B cell (primary cell): ENCODE results near the gene SRP14. TPM values are rescaled to one million over a fixed set of nuclear protein-coding genes. Genes with fewer than 3 reads are reported as not detected.
A peak's percentile ranks its signal among the peaks of the same experiment; 100 is the strongest.

Experiments used
- ATAC-seq: fragments of 200-7000 bp; cut with Tn5 transposase; one replicate; pipeline ENCODE4 v1.10.0; 2021; ENCODE audit warnings: low read depth, mild to moderate bottlenecking, moderate number of reproducible peaks, moderate library complexity
- CTCF ChIA-PET: fragments of 350-600 bp; sonication (Branson Sonifier 250); formaldehyde crosslinking; loops from one replicate; lab custom pipeline; 2021; ENCODE audit warnings: antibody characterized with exemption, inconsistent platforms; lab: Charles Lee
- POLR2A ChIA-PET: fragments of 350-600 bp; sonication (Branson Sonifier 250); formaldehyde crosslinking; loops from one replicate; lab custom pipeline; 2021; ENCODE audit warnings: antibody characterized with exemption; lab: Charles Lee
- DNase-seq: peaks from one replicate; pipeline ENCODE4 v3.0.0; 2013
- H2AFZ ChIP-seq: 2 replicates; pipeline ENCODE4 v1.6.1; 2012; ENCODE audit warnings: mild to moderate bottlenecking, low read depth, low read length; ENCODE audit not compliant: insufficient read depth, poor library complexity, severe bottlenecking
- H3K27ac ChIP-seq, 2 donors: 1 replicate in 1 of 2; 2 replicates in 1 of 2; pipeline ENCODE4 v1.5.1; 2012 to 2013; ENCODE audit warnings: low read length in 2 of 2, mild to moderate bottlenecking in 2 of 2, moderate library complexity in 1 of 2
- H3K27me3 ChIP-seq, 4 experiments: fragments of 200-600 bp in 1 of 4; sonication (generic) in 1 of 4; replicated peaks in 1 of 4; 1 replicate in 2 of 4; 2 replicates in 2 of 4; pipeline versions ENCODE4 v1.6.1 to v1.7.0; 2013 to 2016; ENCODE audit warnings: low read length in 3 of 4, mild to moderate bottlenecking in 2 of 4, mixed read lengths in 1 of 4, moderate library complexity in 1 of 4; ENCODE audit not compliant: insufficient read depth in 4 of 4, control insufficient read depth in 3 of 4; ENCODE audit errors: control extremely low read depth in 1 of 4
- H3K36me3 ChIP-seq, 2 experiments: replicated peaks in 1 of 2; 1 replicate in 1 of 2; 2 replicates in 1 of 2; pipeline versions ENCODE4 v1.6.1 to v1.7.1; 2013; ENCODE audit warnings: low read length in 1 of 2; ENCODE audit not compliant: insufficient read depth in 2 of 2, control insufficient read depth in 1 of 2; ENCODE audit errors: control extremely low read depth in 1 of 2, extremely low read depth in 1 of 2
- H3K4me1 ChIP-seq, 2 donors: fragments of 200-600 bp in 1 of 2; sonication (generic) in 1 of 2; 1 replicate in 1 of 2; 2 replicates in 1 of 2; pipeline versions ENCODE4 v1.5.1 to v1.6.1; 2013 to 2017; ENCODE audit warnings: low read length in 2 of 2; ENCODE audit not compliant: control insufficient read depth in 2 of 2, insufficient read depth in 2 of 2
- H3K4me2 ChIP-seq: replicated peaks from 2 replicates; pipeline ENCODE3; 2012; ENCODE audit warnings: mild to moderate bottlenecking, low read depth, low read length; ENCODE audit not compliant: poor library complexity, severe bottlenecking
- H3K4me3 ChIP-seq, 5 experiments: fragments of 200-600 bp in 1 of 5; sonication (generic) in 1 of 5; 1 replicate in 3 of 5; 2 replicates in 2 of 5; pipeline versions ENCODE4 v1.5.1 to v1.7.0; 2011 to 2016; ENCODE audit warnings: low read length in 4 of 5, mild to moderate bottlenecking in 4 of 5, low read depth in 2 of 5, control low read depth in 1 of 5, moderate library complexity in 1 of 5; ENCODE audit not compliant: insufficient read depth in 1 of 5; ENCODE audit errors: control extremely low read depth in 1 of 5, extremely low read depth in 1 of 5
- H3K79me2 ChIP-seq: fragments of 200-600 bp; sonication (generic); one replicate; pipeline ENCODE4 v1.6.0; 2016; ENCODE audit warnings: low read length; ENCODE audit not compliant: control insufficient read depth, insufficient read depth
- H3K9ac ChIP-seq: fragments of 200-600 bp; sonication (generic); 2 replicates; pipeline ENCODE4 v1.6.1; 2017; ENCODE audit warnings: mild to moderate bottlenecking, low read length, moderate library complexity
- H3K9me3 ChIP-seq, 3 donors: one replicate each; pipeline versions ENCODE4 v1.6.1 to v1.7.1; 2013; ENCODE audit warnings: low read length in 2 of 3; ENCODE audit not compliant: control insufficient read depth in 2 of 3, insufficient read depth in 1 of 3; ENCODE audit errors: control extremely low read depth in 1 of 3
- H4K20me1 ChIP-seq: 2 replicates; pipeline ENCODE4 v1.6.0; 2012; ENCODE audit warnings: mild to moderate bottlenecking, low read length; ENCODE audit not compliant: insufficient read depth, control insufficient read depth, poor library complexity, severe bottlenecking
- H3K27ac Mint-ChIP-seq: one replicate; pipeline ENCODE4 v1.8.0; 2021; ENCODE audit warnings: mixed read lengths
- H3K27me3 Mint-ChIP-seq: one replicate; pipeline ENCODE4 v1.8.0; 2021; ENCODE audit warnings: mixed read lengths
- H3K4me1 Mint-ChIP-seq: one replicate; pipeline ENCODE4 v1.8.0; 2021; ENCODE audit warnings: mixed read lengths
- H3K4me3 Mint-ChIP-seq: one replicate; pipeline ENCODE4 v1.8.0; 2021; ENCODE audit warnings: mixed read lengths
- H3K9me3 Mint-ChIP-seq: one replicate; pipeline ENCODE4 v1.8.0; 2022; ENCODE audit warnings: mixed read lengths; ENCODE audit not compliant: insufficient read depth
- EZH2 ChIP-seq: IDR thresholded peaks from 2 replicates; pipeline ENCODE4 v1.6.1; 2012; ENCODE audit warnings: borderline replicate concordance, low read depth, mild to moderate bottlenecking, moderate library complexity, low read length; ENCODE audit not compliant: insufficient read depth, poor library complexity, severe bottlenecking
- WGBS: methylation state at CpG from one replicate; pipeline ENCODE4 v1.1.5; 2013; ENCODE audit warnings: missing lambda C conversion rate; ENCODE audit not compliant: insufficient coverage; 5-methylcytosine and 5-hydroxymethylcytosine counted together
- intact Hi-C: fragments of 100-400 bp; cut with micrococcal nuclease; formaldehyde crosslinking; loops from one replicate; pipeline ENCODE4 v1.10.0; 2022
- polyA plus RNA-seq: library from polyadenylated mRNA; depleted of rRNA; stranded (reverse); fragments of >200 nt; gene quantifications from 2 replicates; pipeline ENCODE4 v1.2.3, GENCODE V29; 2012
- total RNA-seq, 2 donors: library from RNA; stranded (reverse); fragments of 120-200 nt in 1 of 2; gene quantifications; 1 replicate in 1 of 2; 2 replicates in 1 of 2; pipeline versions ENCODE4 v1.2.3 to v1.2.4, GENCODE V29; 2013 to 2022
- TF ChIP-seq, protein P1 (sequence below): fragments of 200-600 bp; IDR thresholded peaks from one replicate; pipeline ENCODE4 v1.8.0; 2022; ENCODE audit warnings: antibody characterized with exemption, mild to moderate bottlenecking

SRP14 gene
- total and polyA plus RNA-seq, 2 donors (not counting 1 experiment from before 2014, with no cell fraction given): 120 to 131 TPM

DNA sequence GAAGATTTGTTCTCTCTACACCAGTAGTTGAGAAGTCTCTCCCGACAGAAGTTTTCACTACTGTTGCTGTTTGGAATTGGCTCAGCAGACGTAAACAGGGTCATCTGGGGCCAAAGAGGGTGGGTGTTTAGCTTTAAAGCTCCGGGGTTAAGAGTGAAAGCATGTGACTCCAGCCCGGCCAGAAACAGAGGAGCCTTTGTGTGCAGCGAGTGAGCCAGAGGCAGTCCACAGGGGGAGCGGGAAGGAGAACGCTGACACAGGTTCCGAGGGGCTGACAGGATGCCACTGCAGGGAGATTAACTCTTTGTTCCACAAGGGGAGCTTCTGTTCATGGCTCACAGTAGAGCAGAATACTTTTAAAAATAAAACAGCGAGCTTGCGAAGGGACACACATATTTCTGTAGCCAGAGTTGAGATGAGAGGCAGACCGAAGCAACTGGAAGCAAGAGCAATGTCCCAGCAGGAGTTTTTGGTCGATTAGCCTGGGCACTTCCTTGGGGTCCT is 42.8 kb upstream of the SRP14 start:
- H3K27me3 Mint-ChIP-seq: no peaks in the 10 kb centered on the region
- Histone ChIP-seq H3K27me3 (no peaks in the 10 kb centered on the region), H3K9ac (peak overlapping the region; percentile 39), H3K36me3 (no peaks in the 10 kb centered on the region), H4K20me1 (no peaks in the 10 kb centered on the region), H3K9me3 (no peaks in the 10 kb centered on the region), H3K27ac (peak overlapping the region; percentile 81 to 82), H2AFZ (peak overlapping the region; percentile 62), H3K4me2 (peak overlapping the region; percentile 76), H3K79me2 (peaks cover under 1% of the 10 kb centered on the region), H3K4me1 (peaks cover 37 to 49% of the 10 kb centered on the region in 2 donors), H3K4me3 (peak overlapping the region; percentile 1 to 66 (median 14))
- no peak for ATAC-seq
- no peaks in the 10 kb centered on the region for H3K9me3 Mint-ChIP-seq
- POLR2A ChIA-PET: interaction anchor here (0.7 to 4.1 kb wide), 7 partner anchors 12 to 36 kb away, joined by 4 to 58 read pairs (median 5); partner anchors contain the start of gene BMF
- intact Hi-C loops: loop anchor here (1.0 to 5.0 kb wide), 6 partner anchors 12 to 37 kb away; no protein-coding TSS in a partner anchor
- H3K4me1 Mint-ChIP-seq: peaks cover 58% of the 10 kb centered on the region
- 27% methylated on average over 11 of the region's 12 CpGs for WGBS
- CTCF ChIA-PET: interaction anchor here (1.3 to 23.0 kb wide), 6 partner anchors 12 to 42 kb away, joined by 3 to 489 read pairs (median 13); partner anchors contain the start of gene BMF
- DNase-seq: no peak
- TF ChIP-seq, protein P1, sequence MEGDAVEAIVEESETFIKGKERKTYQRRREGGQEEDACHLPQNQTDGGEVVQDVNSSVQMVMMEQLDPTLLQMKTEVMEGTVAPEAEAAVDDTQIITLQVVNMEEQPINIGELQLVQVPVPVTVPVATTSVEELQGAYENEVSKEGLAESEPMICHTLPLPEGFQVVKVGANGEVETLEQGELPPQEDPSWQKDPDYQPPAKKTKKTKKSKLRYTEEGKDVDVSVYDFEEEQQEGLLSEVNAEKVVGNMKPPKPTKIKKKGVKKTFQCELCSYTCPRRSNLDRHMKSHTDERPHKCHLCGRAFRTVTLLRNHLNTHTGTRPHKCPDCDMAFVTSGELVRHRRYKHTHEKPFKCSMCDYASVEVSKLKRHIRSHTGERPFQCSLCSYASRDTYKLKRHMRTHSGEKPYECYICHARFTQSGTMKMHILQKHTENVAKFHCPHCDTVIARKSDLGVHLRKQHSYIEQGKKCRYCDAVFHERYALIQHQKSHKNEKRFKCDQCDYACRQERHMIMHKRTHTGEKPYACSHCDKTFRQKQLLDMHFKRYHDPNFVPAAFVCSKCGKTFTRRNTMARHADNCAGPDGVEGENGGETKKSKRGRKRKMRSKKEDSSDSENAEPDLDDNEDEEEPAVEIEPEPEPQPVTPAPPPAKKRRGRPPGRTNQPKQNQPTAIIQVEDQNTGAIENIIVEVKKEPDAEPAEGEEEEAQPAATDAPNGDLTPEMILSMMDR: no peak
- no peak for TF ChIP-seq EZH2
- H3K27ac Mint-ChIP-seq: peak overlapping the region; percentile 96
- H3K4me3 Mint-ChIP-seq: peak overlapping the region; percentile 74

- intact Hi-C loops: loop anchor here (1.0 to 5.0 kb wide), 3 partner anchors 12 to 36 kb away; no protein-coding TSS in a partner anchor
- H3K4me1 ChIP-seq: peaks cover 37 to 49% of the 10 kb centered on the region in 2 donors
- peak overlapping the region in 1 of 2 donors; percentile 82 for H3K27ac ChIP-seq
- Mint-ChIP-seq H3K27ac (peak overlapping the region; percentile 83), H3K4me1 (peaks cover 53% of the 10 kb centered on the region), H3K4me3 (peak overlapping the region; percentile 73), H3K9me3 (no peaks in the 10 kb centered on the region), H3K27me3 (no peaks in the 10 kb centered on the region)
- H3K36me3 ChIP-seq: no peaks in the 10 kb centered on the region
- no peak overlapping the region for H3K4me3 ChIP-seq
- H3K9ac ChIP-seq: peak overlapping the region; percentile 39
- H2AFZ ChIP-seq: no peak overlapping the region
- peak overlapping the region; percentile 76 for H3K4me2 ChIP-seq
- no peaks in the 10 kb centered on the region for H3K79me2 ChIP-seq
- TF ChIP-seq, protein P1: no peak
- no peak for TF ChIP-seq EZH2
- no peaks in the 10 kb centered on the region for H4K20me1 ChIP-seq
- H3K27me3 ChIP-seq: no peaks in the 10 kb centered on the region
- CTCF ChIA-PET: interaction anchor here (2.9 to 23.0 kb wide), 4 partner anchors 11 to 35 kb away, joined by 11 to 489 read pairs (median 13); partner anchors contain the start of gene BMF
- no peak for ATAC-seq
- POLR2A ChIA-PET: interaction anchor here (0.7 kb wide), 1 partner anchor 163 kb away, joined by 3 read pairs; no protein-coding TSS in a partner anchor
- WGBS: 62% methylated on average over 4 of the region's 5 CpGs
- H3K9me3 ChIP-seq: no peaks in the 10 kb centered on the region
- no peak for DNase-seq
These were observed 41.9 kb upstream of the SRP14 start for GRCh38 chr15:40080847-40081246.
